Amygdala (tissue), 56 donors: ENCODE measurements around the gene TEAD1.

Experiments
- DNase-seq, 56 donors: peaks; one replicate each; lab custom pipeline; 2025; lab: John Stamatoyannopoulos, UW

The TEAD1 gene

GRCh38 chr11:12673924-12674570 is at the start of gene TEAD1:
TSS of gene TEAD1 (plus strand) at chr11:12674421.
- DNase-seq: peak in 55 of 56 donors; percentile 54 to 98 (median 90)

- DNase-seq: no peak
Measured at GRCh38 chr11:12624595-12624994, 49.6 kb upstream of the TEAD1 start.

GRCh38 chr11:12625438-12626071 is 48.7 kb upstream of the TEAD1 start:
- DNase-seq: no peak

- DNase-seq: no peak
Measured at GRCh38 chr11:12626616-12627015, 47.6 kb upstream of the TEAD1 start.

GRCh38 chr11:12628314-12628713 is 45.9 kb upstream of the TEAD1 start:
- DNase-seq: no peak

GRCh38 chr11:12629601-12630313 is 44.5 kb upstream of the TEAD1 start:
- no peak for DNase-seq

GRCh38 chr11:12631651-12632050 is 42.6 kb upstream of the TEAD1 start:
- no peak for DNase-seq

- DNase-seq: no peak
Measured at GRCh38 chr11:12634329-12634728, 39.9 kb upstream of the TEAD1 start.

GRCh38 chr11:12636871-12637410 is 37.3 kb upstream of the TEAD1 start:
- no peak for DNase-seq

- DNase-seq: no peak
Measured at GRCh38 chr11:12639388-12639787, 34.8 kb upstream of the TEAD1 start.

GRCh38 chr11:12640355-12640754 is 33.9 kb upstream of the TEAD1 start:
- DNase-seq: no peak

GRCh38 chr11:12640926-12641849 is 33.0 kb upstream of the TEAD1 start:
- DNase-seq: peak in 1 of 56 donors; percentile 3

GRCh38 chr11:12642040-12642439 is 32.2 kb upstream of the TEAD1 start:
- DNase-seq: no peak

- no peak for DNase-seq
Measured at GRCh38 chr11:12642806-12643428, 31.3 kb upstream of the TEAD1 start.

- DNase-seq: no peak
Measured at GRCh38 chr11:12646478-12646877, 27.7 kb upstream of the TEAD1 start.

GRCh38 chr11:12653729-12654128 is 20.5 kb upstream of the TEAD1 start:
- no peak for DNase-seq

- DNase-seq: no peak
Measured at GRCh38 chr11:12655842-12656241, 18.4 kb upstream of the TEAD1 start.

- no peak for DNase-seq
Measured at GRCh38 chr11:12657336-12657735, 16.9 kb upstream of the TEAD1 start.

- no peak for DNase-seq
Measured at GRCh38 chr11:12657981-12658380, 16.2 kb upstream of the TEAD1 start.

- DNase-seq: no peak
Measured at GRCh38 chr11:12662101-12662689, 12.0 kb upstream of the TEAD1 start.
